IPS-20b (cell line): ENCODE measurements around the gene KIAA0930.

ENCODE experiments used
- H3K27ac ChIP-seq: one replicate; pipeline ENCODE4 v1.5.1; 2013; ENCODE audit warnings: low read length
- H3K27me3 ChIP-seq: 2 replicates; pipeline ENCODE4 v1.6.1; 2013; ENCODE audit warnings: mild to moderate bottlenecking, low read length, inconsistent platforms; ENCODE audit not compliant: insufficient read depth
- H3K36me3 ChIP-seq: 2 replicates; pipeline ENCODE4 v1.6.1; 2013; ENCODE audit warnings: low read depth, mild to moderate bottlenecking, inconsistent platforms, low read length, moderate library complexity; ENCODE audit not compliant: insufficient read depth
- H3K4me1 ChIP-seq: 2 replicates; pipeline ENCODE4 v1.6.1; 2013; ENCODE audit warnings: mild to moderate bottlenecking, control low read depth, inconsistent platforms, low read length, moderate library complexity; ENCODE audit not compliant: insufficient read depth
- H3K4me3 ChIP-seq: 2 replicates; pipeline ENCODE4 v1.5.1; 2013; ENCODE audit warnings: mild to moderate bottlenecking, low read length, inconsistent platforms
- H3K9ac ChIP-seq: 2 replicates; pipeline ENCODE4 v1.6.1; 2013; ENCODE audit warnings: low read depth, mild to moderate bottlenecking, inconsistent platforms, low read length, moderate library complexity
- H3K9me3 ChIP-seq: 2 replicates; pipeline ENCODE4 v1.6.1; 2013; ENCODE audit warnings: mild to moderate bottlenecking, low read depth, low read length, inconsistent platforms; ENCODE audit not compliant: insufficient read depth

The KIAA0930 gene

DNA sequence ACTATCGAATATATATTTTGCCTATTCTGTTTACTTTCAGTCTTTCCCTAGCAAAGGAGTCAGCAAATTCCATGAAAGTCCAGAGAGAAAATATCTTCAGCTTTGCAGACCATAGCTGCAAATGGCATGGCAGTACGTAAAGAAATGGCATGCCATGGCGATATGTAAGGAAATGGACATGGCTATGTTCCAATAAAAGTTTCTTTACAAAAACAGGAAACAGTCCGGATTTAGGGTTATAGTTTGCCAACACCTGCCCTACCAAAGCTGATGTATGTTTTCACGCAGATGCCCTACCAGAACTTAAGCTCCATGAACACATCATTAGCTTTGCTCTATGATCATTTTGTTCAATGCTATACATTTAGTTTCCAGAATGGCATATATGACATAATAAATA lies 19.5 kb downstream of the KIAA0930 start:
- Histone ChIP-seq H3K27ac (no peak overlapping the region), H3K9me3 (no peaks in the 10 kb centered on the region), H3K4me3 (no peak overlapping the region), H3K27me3 (no peaks in the 10 kb centered on the region), H3K9ac (no peak overlapping the region), H3K4me1 (peaks cover 8% of the 10 kb centered on the region; the same call in 1 of the 2 replicates), H3K36me3 (no peaks in the 10 kb centered on the region)

DNA sequence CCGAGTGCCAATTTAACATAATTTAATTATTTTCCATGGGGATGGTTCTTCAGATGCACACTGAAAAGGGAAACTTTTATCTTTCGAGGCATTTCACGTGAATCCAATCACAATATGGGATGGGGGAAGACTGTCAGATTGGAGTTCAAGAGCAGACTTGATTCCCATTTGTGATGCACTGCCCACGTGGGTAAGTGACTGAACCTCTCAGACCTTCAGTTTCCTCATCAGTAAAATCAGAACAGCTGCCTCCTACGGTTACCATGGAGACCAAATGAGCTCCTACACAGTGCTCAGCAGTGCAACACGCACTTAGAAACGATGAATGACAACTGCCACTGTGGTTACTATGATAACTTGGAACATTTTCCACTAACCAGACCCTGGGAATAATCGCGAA lies 21.7 kb downstream of the KIAA0930 start:
- Histone ChIP-seq H3K9me3 (no peaks in the 10 kb centered on the region), H3K9ac (no peak overlapping the region), H3K36me3 (no peaks in the 10 kb centered on the region), H3K27ac (no peak overlapping the region), H3K4me1 (peaks cover 10% of the 10 kb centered on the region; the same call in 1 of the 2 replicates), H3K4me3 (no peak overlapping the region), H3K27me3 (no peaks in the 10 kb centered on the region)

GRCh38 chr22:45217806-45218205 lies 22.9 kb downstream of the KIAA0930 start:
- Histone ChIP-seq H3K9me3 (no peaks in the 10 kb centered on the region), H3K27ac (no peak overlapping the region), H3K4me3 (no peak overlapping the region), H3K4me1 (peaks cover 12% of the 10 kb centered on the region; the same call in 1 of the 2 replicates), H3K36me3 (no peaks in the 10 kb centered on the region), H3K9ac (no peak overlapping the region), H3K27me3 (no peaks in the 10 kb centered on the region)

DNA sequence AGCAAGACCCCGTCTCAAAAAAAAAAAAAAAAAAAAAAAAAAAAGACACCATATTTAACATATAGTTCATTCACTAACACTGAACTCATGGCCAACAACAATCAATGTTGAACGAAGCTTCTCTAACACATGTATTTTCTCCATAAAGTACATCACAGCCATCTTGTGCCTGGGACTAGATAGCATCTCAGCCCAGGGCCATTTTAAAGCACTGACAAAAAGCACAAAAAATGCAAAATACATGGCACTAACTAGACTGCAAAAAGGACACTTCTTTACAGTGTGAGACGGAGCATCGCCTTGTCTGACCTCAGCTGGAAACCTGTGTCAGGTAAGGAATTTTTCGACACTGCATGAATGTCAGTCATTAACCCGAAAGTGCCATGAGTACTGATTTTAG lies 23.3 kb downstream of the KIAA0930 start:
- no peaks in the 10 kb centered on the region for H3K36me3 ChIP-seq
- peaks cover 14% of the 10 kb centered on the region; the same call in 1 of the 2 replicates for H3K4me1 ChIP-seq
- no peaks in the 10 kb centered on the region for H3K27me3 ChIP-seq
- H3K4me3 ChIP-seq: no peak overlapping the region
- H3K9ac ChIP-seq: no peak overlapping the region
- H3K9me3 ChIP-seq: no peaks in the 10 kb centered on the region
- no peak overlapping the region for H3K27ac ChIP-seq

GRCh38 chr22:45216133-45217003 lies 24.3 kb downstream of the KIAA0930 start:
- no peaks in the 10 kb centered on the region for H3K9me3 ChIP-seq
- no peak overlapping the region for H3K4me3 ChIP-seq
- no peak overlapping the region for H3K27ac ChIP-seq
- peaks cover 20% of the 10 kb centered on the region for H3K4me1 ChIP-seq
- H3K9ac ChIP-seq: no peak overlapping the region
- H3K27me3 ChIP-seq: no peaks in the 10 kb centered on the region
- no peaks in the 10 kb centered on the region for H3K36me3 ChIP-seq

DNA sequence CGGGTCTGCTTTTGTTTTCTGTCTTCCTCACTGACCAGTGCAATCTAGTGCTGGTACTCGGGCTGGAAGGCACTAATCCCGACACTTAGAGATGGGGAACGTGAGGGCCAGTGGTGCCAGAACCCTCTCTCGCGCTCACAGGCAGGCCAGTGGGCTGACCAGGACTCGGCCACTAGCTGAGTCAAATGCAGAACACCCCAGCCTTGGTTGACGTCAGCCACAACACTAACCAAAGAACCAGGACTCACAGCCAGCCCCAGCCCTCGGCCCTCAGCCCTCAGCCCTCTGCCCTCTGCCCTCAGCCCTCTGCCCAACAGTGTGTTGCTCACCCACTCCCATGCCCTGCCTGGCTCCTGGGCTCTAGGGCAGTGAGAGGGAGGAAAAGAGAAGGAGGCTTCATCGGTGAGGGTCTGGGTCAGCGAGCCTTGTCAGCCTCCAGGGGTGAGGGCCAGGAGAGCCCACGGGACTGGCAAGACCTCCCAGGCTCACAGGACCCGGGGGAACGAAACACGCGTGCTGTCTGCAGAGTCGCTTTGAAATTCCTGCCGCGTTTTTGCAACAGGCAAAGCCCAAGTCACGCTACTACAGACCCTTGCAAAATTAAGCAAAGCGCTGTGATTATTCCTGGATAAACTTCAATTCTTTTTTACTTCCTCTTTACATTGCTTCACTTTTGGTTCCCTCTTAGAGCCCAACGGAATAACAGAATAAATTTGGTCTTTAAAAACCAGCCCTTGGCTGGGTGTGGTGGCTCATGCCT lies 27.5 kb downstream of the KIAA0930 start:
- no peak overlapping the region for H3K27ac ChIP-seq
- H3K4me3 ChIP-seq: no peak overlapping the region
- H3K4me1 ChIP-seq: peaks cover 15% of the 10 kb centered on the region
- no peaks in the 10 kb centered on the region for H3K27me3 ChIP-seq
- H3K36me3 ChIP-seq: no peaks in the 10 kb centered on the region
- H3K9ac ChIP-seq: no peak overlapping the region
- no peaks in the 10 kb centered on the region for H3K9me3 ChIP-seq

- H3K27me3 ChIP-seq: no peaks in the 10 kb centered on the region
- peak overlapping the region; percentile 45; the same call in 1 of the 2 replicates for H3K9ac ChIP-seq
- no peak overlapping the region for H3K4me3 ChIP-seq
- H3K4me1 ChIP-seq: peaks cover 15% of the 10 kb centered on the region
- H3K9me3 ChIP-seq: no peaks in the 10 kb centered on the region
- H3K36me3 ChIP-seq: no peaks in the 10 kb centered on the region
- no peak overlapping the region for H3K27ac ChIP-seq
Observed at GRCh38 chr22:45212306-45212709, 28.4 kb downstream of the KIAA0930 start.

DNA sequence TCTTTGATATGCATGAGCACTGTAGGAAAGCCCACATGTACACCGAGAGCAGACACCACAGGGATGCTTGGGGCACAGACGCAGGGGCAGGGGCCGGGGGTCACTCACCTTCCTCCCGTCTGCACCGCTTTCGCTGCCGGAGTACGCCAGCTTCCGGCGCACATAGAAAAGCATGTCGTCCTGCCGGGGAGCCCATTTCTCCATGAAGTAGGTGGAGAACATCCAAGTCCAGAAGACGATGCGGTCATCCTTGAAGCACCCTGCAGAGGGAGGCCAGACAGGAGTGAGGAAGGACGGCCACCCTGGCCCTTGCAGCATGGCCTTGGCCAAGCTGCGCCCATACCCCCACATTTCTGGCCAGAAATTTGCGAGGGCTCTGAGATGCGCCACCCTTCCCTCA lies 28.8 kb downstream of the KIAA0930 start:
- no peaks in the 10 kb centered on the region for H3K9me3 ChIP-seq
- peak overlapping the region; percentile 45; the same call in 1 of the 2 replicates for H3K9ac ChIP-seq
- H3K27me3 ChIP-seq: no peaks in the 10 kb centered on the region
- H3K27ac ChIP-seq: no peak overlapping the region
- H3K4me1 ChIP-seq: peaks cover 15% of the 10 kb centered on the region
- H3K36me3 ChIP-seq: no peaks in the 10 kb centered on the region
- H3K4me3 ChIP-seq: no peak overlapping the region

GRCh38 chr22:45211435-45211834 lies 29.3 kb downstream of the KIAA0930 start:
- Histone ChIP-seq H3K9me3 (no peaks in the 10 kb centered on the region), H3K4me1 (peaks cover 15% of the 10 kb centered on the region), H3K9ac (no peak overlapping the region), H3K27ac (no peak overlapping the region), H3K27me3 (no peaks in the 10 kb centered on the region), H3K4me3 (no peak overlapping the region), H3K36me3 (no peaks in the 10 kb centered on the region)

DNA sequence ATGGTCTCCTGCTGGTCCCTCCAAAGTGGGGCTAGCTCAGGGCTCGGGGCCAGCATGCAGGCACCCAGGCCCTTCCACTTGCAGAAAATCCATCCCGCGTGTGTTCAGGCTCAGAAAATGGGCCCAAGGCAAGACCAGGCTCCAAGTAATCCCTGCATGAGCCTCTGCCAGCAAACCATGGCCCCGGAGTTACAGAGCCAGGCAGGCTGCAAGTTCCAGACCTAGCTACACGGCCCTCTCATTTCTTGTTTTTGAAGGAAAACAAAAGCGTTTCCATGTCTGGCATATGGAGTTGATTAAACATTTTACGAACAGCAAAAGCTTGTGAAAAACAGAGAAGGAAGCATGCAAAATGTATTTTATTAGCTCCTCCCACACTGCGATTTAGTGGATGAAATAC lies 29.7 kb downstream of the KIAA0930 start:
- H3K9ac ChIP-seq: no peak overlapping the region
- H3K27ac ChIP-seq: no peak overlapping the region
- H3K4me1 ChIP-seq: peaks cover 11% of the 10 kb centered on the region
- no peaks in the 10 kb centered on the region for H3K9me3 ChIP-seq
- no peak overlapping the region for H3K4me3 ChIP-seq
- no peaks in the 10 kb centered on the region for H3K36me3 ChIP-seq
- no peaks in the 10 kb centered on the region for H3K27me3 ChIP-seq

DNA sequence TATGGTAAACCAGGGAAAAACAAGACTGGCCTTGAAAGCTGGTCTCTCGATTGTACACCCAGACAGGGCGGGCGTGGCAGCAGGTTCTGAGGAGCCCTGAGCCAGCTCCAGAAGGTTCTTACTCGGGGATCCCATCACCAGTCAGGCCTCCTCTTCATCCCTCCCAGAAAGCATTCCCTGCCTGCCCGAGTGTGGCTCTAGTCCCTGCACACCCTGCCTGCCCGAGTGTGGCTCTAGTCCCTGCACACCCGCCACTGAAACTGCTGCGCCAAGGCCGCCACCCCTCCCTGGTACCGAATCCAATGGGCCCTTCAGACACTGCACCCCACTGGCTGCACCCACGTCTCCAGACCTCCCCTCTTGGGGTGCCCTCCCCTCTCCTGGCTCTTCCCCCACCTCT lies 30.1 kb downstream of the KIAA0930 start:
- Histone ChIP-seq H3K4me3 (no peak overlapping the region), H3K27me3 (no peaks in the 10 kb centered on the region), H3K9ac (no peak overlapping the region), H3K9me3 (no peaks in the 10 kb centered on the region), H3K4me1 (peaks cover 10% of the 10 kb centered on the region), H3K36me3 (no peaks in the 10 kb centered on the region), H3K27ac (no peak overlapping the region)

DNA sequence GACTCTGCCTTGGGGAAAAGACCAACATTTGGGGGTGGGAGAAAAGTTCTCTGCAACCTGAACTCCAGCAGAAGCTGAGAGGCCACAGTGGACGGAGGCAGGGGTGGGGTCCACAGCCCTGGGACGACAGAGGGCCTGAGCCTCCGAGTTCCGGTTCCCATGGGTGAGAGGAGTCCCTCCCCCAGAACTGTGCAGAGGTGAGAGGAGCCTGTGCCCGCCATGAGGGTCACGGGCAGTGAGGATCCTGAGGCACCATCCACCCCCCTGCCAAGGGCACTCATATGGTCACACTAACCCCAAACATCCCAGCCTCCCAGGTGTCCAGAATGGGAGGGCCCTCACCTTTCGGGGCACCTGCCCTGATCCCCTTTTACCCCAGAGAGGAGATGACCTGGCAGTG lies 30.5 kb downstream of the KIAA0930 start:
- H3K4me1 ChIP-seq: peaks cover 10% of the 10 kb centered on the region

More for the DNA sequence above, 30.5 kb downstream of the KIAA0930 start:
- H3K4me3 ChIP-seq: no peak overlapping the region
- no peak overlapping the region for H3K9ac ChIP-seq
- no peaks in the 10 kb centered on the region for H3K27me3 ChIP-seq
- no peaks in the 10 kb centered on the region for H3K9me3 ChIP-seq
- no peak overlapping the region for H3K27ac ChIP-seq
- H3K36me3 ChIP-seq: no peaks in the 10 kb centered on the region
